ENCODE measurements around the gene KLF8. TPM values are rescaled to one million over a fixed set of nuclear protein-coding genes. Genes with fewer than 3 reads are reported as not detected.

The KLF8 gene
- total RNA-seq, 1 donor from 2014 or later: 5.9 TPM

DNA sequence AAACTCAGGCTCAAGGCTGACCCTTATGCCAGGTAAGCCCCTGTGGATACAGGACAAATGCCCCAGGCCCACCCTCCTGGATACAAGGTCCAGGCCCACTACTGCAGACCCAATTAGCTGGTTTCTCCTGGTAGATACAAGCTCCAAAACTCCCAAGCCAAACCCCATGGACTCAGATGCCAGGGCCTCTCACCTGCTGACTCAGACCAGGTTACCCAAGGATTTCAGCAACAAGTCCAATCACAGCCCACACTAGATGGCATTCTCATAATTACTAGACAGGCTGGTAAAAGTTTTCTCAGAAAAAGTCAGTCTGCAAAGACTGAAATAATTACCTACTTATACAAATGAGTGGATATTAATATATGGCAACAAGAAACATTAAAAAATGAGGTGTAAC is 87.0 kb downstream of the KLF8 start:
- no peaks in the 10 kb centered on the region for H3K27me3 Mint-ChIP-seq
- H3K36me3 Mint-ChIP-seq (ENCODE audit: low read depth): peaks cover under 1% of the 10 kb centered on the region
- no peak overlapping the region for H3K4me3 Mint-ChIP-seq
- peaks cover 5% of the 10 kb centered on the region for H3K9me3 Mint-ChIP-seq
- intact Hi-C loops (cut with micrococcal nuclease): no loop called here
- H3K27ac Mint-ChIP-seq: no peak overlapping the region
- no peak for DNase-seq
- H3K4me1 Mint-ChIP-seq: peaks cover 5% of the 10 kb centered on the region
